HepG2 (cell line): Measurements from ENCODE around the gene SPCS1. TPM values are rescaled to one million over a fixed set of nuclear protein-coding genes. Genes with fewer than 3 reads are reported as not detected.

Experiments used
- ELK4 ChIP-seq: sonication (generic); formaldehyde crosslinking; IDR thresholded peaks from 2 replicates; pipeline ENCODE4 v1.9.0; 2021; ENCODE audit warnings: missing genetic modification reagents, borderline replicate concordance
- EP300 ChIP-seq, 3 experiments: sonication (generic) in 1 of 3; formaldehyde crosslinking in 1 of 3; IDR thresholded peaks; 2 replicates each; pipeline versions ENCODE4 v1.5.1 to v1.6.1; 2011 to 2020; ENCODE audit warnings: low read depth in 2 of 3, low read length in 2 of 3, borderline replicate concordance in 1 of 3, improper control_type of control experiment in 1 of 3, mild to moderate bottlenecking in 1 of 3, missing genetic modification reagents in 1 of 3, moderate library complexity in 1 of 3
- FOXP4 ChIP-seq: sonication (generic); formaldehyde crosslinking; IDR thresholded peaks from 2 replicates; pipeline ENCODE4 v1.4.0; 2020; ENCODE audit warnings: missing genetic modification reagents
- HMGXB4 ChIP-seq, 2 experiments: sonication (generic) in 1 of 2; formaldehyde crosslinking in 1 of 2; IDR thresholded peaks; 2 replicates each; pipeline versions ENCODE4 v1.4.0 to v1.6.1; 2018 to 2020; ENCODE audit warnings: missing genetic modification reagents in 2 of 2, borderline replicate concordance in 1 of 2, low read depth in 1 of 2, mild to moderate bottlenecking in 1 of 2, missing biosample characterization in 1 of 2
- MIXL1 ChIP-seq: IDR thresholded peaks from 2 replicates; pipeline ENCODE4 v1.6.1; 2016
- MLLT10 ChIP-seq: sonication (generic); formaldehyde crosslinking; IDR thresholded peaks from 2 replicates; pipeline ENCODE4 v1.4.0; 2020; ENCODE audit warnings: missing genetic modification reagents
- PREB ChIP-seq: sonication (generic); formaldehyde crosslinking; IDR thresholded peaks from 2 replicates; pipeline ENCODE4 v1.4.0; 2020; ENCODE audit warnings: missing genetic modification reagents
- SUZ12 ChIP-seq: fragments of 150-350 bp; IDR thresholded peaks from 2 replicates; pipeline ENCODE4 v1.6.1; 2014; ENCODE audit warnings: low read depth, low read length
- TEF ChIP-seq: sonication (generic); formaldehyde crosslinking; IDR thresholded peaks from 2 replicates; pipeline ENCODE4 v1.5.0; 2020; ENCODE audit warnings: missing genetic modification reagents
- THAP11 ChIP-seq: IDR thresholded peaks from 2 replicates; pipeline ENCODE4 v1.6.1; 2016; ENCODE audit warnings: missing biosample characterization, missing genetic modification reagents
- ZFX ChIP-seq: sonication (generic); formaldehyde crosslinking; IDR thresholded peaks from 2 replicates; pipeline ENCODE4 v1.4.0; 2020; ENCODE audit warnings: mild to moderate bottlenecking, low read depth, missing genetic modification reagents, moderate library complexity
- ZNF264 ChIP-seq: sonication (generic); formaldehyde crosslinking; IDR thresholded peaks from 2 replicates; pipeline ENCODE4 v1.4.0; 2020; ENCODE audit warnings: missing genetic modification reagents
- ZNF296 ChIP-seq: sonication (generic); formaldehyde crosslinking; conservative IDR thresholded peaks from 2 replicates; pipeline ENCODE4 v1.5.0; 2020; ENCODE audit warnings: mild to moderate bottlenecking, missing genetic modification reagents
- ZNF326 ChIP-seq: sonication (generic); formaldehyde crosslinking; IDR thresholded peaks from 2 replicates; pipeline ENCODE4 v1.4.0; 2020; ENCODE audit warnings: missing genetic modification reagents, borderline replicate concordance
- ZNF709 ChIP-seq: sonication (generic); formaldehyde crosslinking; IDR thresholded peaks from 2 replicates; pipeline ENCODE4 v1.5.0; 2020; ENCODE audit warnings: mild to moderate bottlenecking, missing genetic modification reagents
- polyA plus RNA-seq, 8 experiments: library from polyadenylated mRNA; depleted of rRNA in 3 of 8; stranded (reverse) in 7 of 8; unstranded in 1 of 8; fragments of >200 nt; fragmentation: Illumina TruSeq in 4 of 8; extraction: Trizol in 4 of 8; gene quantifications; 2 replicates each; pipeline versions ENCODE4 v1.2.1 to v1.2.3, GENCODE V29; 2011 to 2016; ENCODE audit warnings: low read depth in 4 of 8, missing spikeins in 1 of 8, mixed read lengths in 1 of 8; ENCODE audit not compliant: insufficient read depth in 1 of 8
- total RNA-seq, 5 experiments: library from RNA; depleted of rRNA; stranded (reverse); fragments of >200 nt; fragmentation: Illumina TruSeq; extraction: Trizol; gene quantifications; 2 replicates each; pipeline ENCODE4 v1.2.3, GENCODE V29; 2016; ENCODE audit warnings: low read depth in 1 of 5
- TF ChIP-seq, protein P1 (sequence below): sonication (generic); formaldehyde crosslinking; IDR thresholded peaks from 2 replicates; pipeline ENCODE4 v1.9.0; 2022; ENCODE audit warnings: low read depth, missing genetic modification reagents
- TF ChIP-seq, protein P2 (sequence below): sonication (generic); formaldehyde crosslinking; IDR thresholded peaks from 2 replicates; pipeline ENCODE4 v1.8.1; 2023; ENCODE audit warnings: mild to moderate bottlenecking, missing genetic modification reagents, borderline replicate concordance

The SPCS1 gene
- total and polyA plus RNA-seq, 2 of the 13 experiments (the other 11 are each of a cell fraction or from before 2014, with no cell fraction given): 84.6 to 120 TPM

DNA sequence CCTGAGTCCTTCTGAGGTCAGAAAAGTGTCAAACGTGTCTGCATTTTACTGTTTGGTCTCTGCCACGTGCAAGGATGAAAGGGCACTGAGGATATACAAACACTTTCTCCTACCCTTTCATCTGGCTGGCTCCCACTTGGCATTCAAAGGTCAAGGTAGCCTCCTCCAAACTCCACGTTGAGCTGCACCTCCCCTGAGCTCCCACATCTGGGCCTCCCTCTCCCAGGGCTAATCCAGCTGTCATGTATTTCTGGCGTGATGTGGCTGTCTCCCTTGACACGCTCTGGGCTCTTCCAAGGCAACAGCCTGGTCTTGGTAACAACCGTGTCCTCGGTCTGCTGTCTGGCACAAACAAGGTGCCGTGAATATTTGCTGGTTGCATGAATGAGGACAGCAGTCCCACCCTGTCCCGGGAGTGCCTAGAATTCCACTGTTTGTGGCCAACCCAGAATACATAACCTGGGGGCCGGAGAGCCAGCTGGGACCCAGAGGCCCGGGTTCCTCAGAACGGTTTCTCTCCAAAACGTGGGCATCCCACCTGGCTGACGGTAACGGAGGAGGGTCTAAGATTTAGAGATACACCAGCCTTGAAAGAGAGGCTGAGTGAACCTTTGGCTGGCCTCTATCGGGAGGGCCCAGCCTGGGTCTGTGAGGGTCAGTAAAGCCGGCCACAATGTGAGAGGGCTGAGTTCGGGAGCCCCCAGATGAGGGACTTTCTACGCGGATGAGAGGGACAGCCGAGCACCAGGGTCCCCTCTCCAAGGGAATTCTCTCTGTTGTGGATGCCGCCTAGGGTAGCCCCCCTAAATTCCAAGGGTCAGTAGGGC lies 1.1 kb upstream of the SPCS1 start (continued):
- TF ChIP-seq FOXP4 (CRISPR knock-in tag) (peak; percentile 93), ZNF326 (CRISPR knock-in tag) (no peak), PREB (CRISPR knock-in tag) (no peak), EP300 (IDR thresholded peaks at IDR 0.05; ENCODE audit: low read depth in 2 of 2, low read length in 2 of 2) (peak; percentile 77; a peak in 3 of 4 replicates), EP300 (CRISPR knock-in tag; IDR thresholded peaks at IDR 0.05; ENCODE audit: borderline replicate concordance) (peak; percentile 72; the same call in 1 of the 2 replicates), MLLT10 (CRISPR knock-in tag) (no peak), ZNF709 (CRISPR knock-in tag) (no peak), HMGXB4 (CRISPR knock-in tag; IDR thresholded peaks at IDR 0.05; ENCODE audit: borderline replicate concordance in 1 of 2, low read depth in 1 of 2) (no peak; a peak in 2 of 4 replicates), SUZ12 (no peak), MIXL1 (CRISPR knock-in tag) (peak; percentile 87), ZNF296 (no peak), ZNF264 (peak; percentile 89), ZFX (peak; percentile 60), TEF (0 out of 2 replicates have a peak, but pooled peaks have one; percentile 53), THAP11 (CRISPR knock-in tag) (peak; percentile 66), ELK4 (CRISPR knock-in tag) (no peak)
- TF ChIP-seq, protein P1, sequence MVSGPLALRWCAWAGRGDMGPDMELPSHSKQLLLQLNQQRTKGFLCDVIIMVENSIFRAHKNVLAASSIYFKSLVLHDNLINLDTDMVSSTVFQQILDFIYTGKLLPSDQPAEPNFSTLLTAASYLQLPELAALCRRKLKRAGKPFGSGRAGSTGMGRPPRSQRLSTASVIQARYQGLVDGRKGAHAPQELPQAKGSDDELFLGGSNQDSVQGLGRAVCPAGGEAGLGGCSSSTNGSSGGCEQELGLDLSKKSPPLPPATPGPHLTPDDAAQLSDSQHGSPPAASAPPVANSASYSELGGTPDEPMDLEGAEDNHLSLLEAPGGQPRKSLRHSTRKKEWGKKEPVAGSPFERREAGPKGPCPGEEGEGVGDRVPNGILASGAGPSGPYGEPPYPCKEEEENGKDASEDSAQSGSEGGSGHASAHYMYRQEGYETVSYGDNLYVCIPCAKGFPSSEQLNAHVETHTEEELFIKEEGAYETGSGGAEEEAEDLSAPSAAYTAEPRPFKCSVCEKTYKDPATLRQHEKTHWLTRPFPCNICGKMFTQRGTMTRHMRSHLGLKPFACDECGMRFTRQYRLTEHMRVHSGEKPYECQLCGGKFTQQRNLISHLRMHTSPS (CRISPR knock-in tag): no peak
- TF ChIP-seq, protein P2, sequence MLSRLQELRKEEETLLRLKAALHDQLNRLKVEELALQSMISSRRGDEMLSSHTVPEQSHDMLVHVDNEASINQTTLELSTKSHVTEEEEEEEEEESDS (CRISPR knock-in tag): no peak
